Esophagus muscularis mucosa (tissue), 4 donors: ENCODE results near the gene MAN1A2. TPM values are rescaled to one million over a fixed set of nuclear protein-coding genes. Genes with fewer than 3 reads are reported as not detected.
"Not testable (repeated sequence)": the region's sequence is repeated elsewhere in the genome, so short reads cannot be mapped to it uniquely, and the experiment has no call there.

Experiments
- DNase-seq: peaks from one replicate; pipeline ENCODE4 v3.0.0-alpha.2; 2017; ENCODE audit errors: extremely low spot score
- H3K27ac ChIP-seq, 4 donors: fragments of 200-600 bp; sonication (generic); replicated peaks in 1 of 4; 1 replicate in 3 of 4; 2 replicates in 1 of 4; pipeline ENCODE4 v1.5.1; 2016 to 2019; ENCODE audit warnings: mild to moderate bottlenecking in 1 of 4
- H3K27me3 ChIP-seq, 4 donors: fragments of 200-600 bp; sonication (generic); one replicate each; pipeline versions ENCODE4 v1.5.1 to v1.6.0; 2016 to 2019
- H3K36me3 ChIP-seq, 4 donors: fragments of 200-600 bp; sonication (generic); one replicate each; pipeline ENCODE4 v1.5.1; 2016 to 2019
- H3K4me1 ChIP-seq, 4 donors: fragments of 200-600 bp; sonication (generic); one replicate each; pipeline ENCODE4 v1.5.1; 2016 to 2019
- H3K4me3 ChIP-seq, 4 donors: fragments of 200-600 bp; sonication (generic); 1 replicate in 2 of 4; 2 replicates in 2 of 4; pipeline ENCODE4 v1.5.1; 2016 to 2019; ENCODE audit warnings: mild to moderate bottlenecking in 4 of 4, moderate library complexity in 1 of 4
- H3K9me3 ChIP-seq, 4 donors: fragments of 200-600 bp; sonication (generic); 1 replicate in 3 of 4; 2 replicates in 1 of 4; pipeline ENCODE4 v1.5.1; 2016 to 2019
- CTCF ChIP-seq, 3 experiments: fragments of 200-600 bp in 2 of 3; fragments of 450-650 bp in 1 of 3; sonication (generic) in 2 of 3; IDR thresholded peaks; one replicate each; pipeline ENCODE4 v1.5.1; 2017 to 2019; ENCODE audit warnings: antibody characterized with exemption in 3 of 3, mild to moderate bottlenecking in 2 of 3, moderate library complexity in 1 of 3
- EP300 ChIP-seq: sonication (generic); formaldehyde crosslinking; IDR thresholded peaks from one replicate; pipeline ENCODE4 v1.6.1; 2017; ENCODE audit warnings: antibody characterized with exemption
- POLR2A ChIP-seq: fragments of 450-650 bp; IDR thresholded peaks from one replicate; pipeline ENCODE4 v1.6.1; 2017; ENCODE audit warnings: antibody characterized with exemption, moderate library complexity, mild to moderate bottlenecking, low read depth
- POLR2AphosphoS5 ChIP-seq, 2 donors: sonication (generic); formaldehyde crosslinking; IDR thresholded peaks; one replicate each; pipeline ENCODE4 v1.6.1; 2017; ENCODE audit warnings: antibody characterized with exemption in 2 of 2
- WGBS: methylation state at CpG from one replicate; pipeline ENCODE4 v1.1.5; 2018; 5-methylcytosine and 5-hydroxymethylcytosine counted together
- intact Hi-C: fragments of 100-400 bp; cut with DNase I; formaldehyde crosslinking; loops from one replicate; pipeline ENCODE4 v1.15.1; 2023
- total RNA-seq, 4 donors: library from RNA; depleted of rRNA; stranded (reverse); fragments of >200 nt; gene quantifications; one replicate each; pipeline versions ENCODE4 v1.1.0 to v1.2.1, GENCODE V29; 2016

Gene MAN1A2
- total RNA-seq, 4 donors from 2014 or later, result 45.4 to 51.7 (median 48.3) TPM

- intact Hi-C loops, result no loop called here
- Histone ChIP-seq H3K9me3 (no peaks in the 10 kb centered on the region), H3K4me3 (no peak overlapping the region), H3K27me3 (no peaks in the 10 kb centered on the region), H3K36me3 (peaks cover 0 to 22% (median 5%) of the 10 kb centered on the region in 4 donors), H3K4me1 (no peaks in the 10 kb centered on the region), H3K27ac (no peak overlapping the region)
- no peak for DNase-seq
- WGBS, result 87% methylated on average over 2 of the region's 2 CpGs
- no peak for TF ChIP-seq POLR2AphosphoS5 (IDR thresholded peaks at IDR 0.05)
- no peak for TF ChIP-seq POLR2A
- no peak for TF ChIP-seq EP300
Observed at GRCh38 chr1:117447661-117448060, 80.4 kb downstream of the MAN1A2 start.

- 100% methylated on average over 3 of the region's 3 CpGs for WGBS
- intact Hi-C loops, result no loop called here
- Histone ChIP-seq H3K4me3 (no peak overlapping the region), H3K27me3 (no peaks in the 10 kb centered on the region), H3K27ac (no peak overlapping the region), H3K4me1 (no peaks in the 10 kb centered on the region), H3K9me3 (no peaks in the 10 kb centered on the region), H3K36me3 (peaks cover 0 to 23% (median 6%) of the 10 kb centered on the region in 4 donors)
- TF ChIP-seq POLR2A, result no peak
- no peak for TF ChIP-seq CTCF (IDR thresholded peaks at IDR 0.05)
- no peak for TF ChIP-seq POLR2AphosphoS5 (IDR thresholded peaks at IDR 0.05)
- TF ChIP-seq EP300, result no peak
- no peak for DNase-seq
Observed at GRCh38 chr1:117452216-117452615, 85.0 kb downstream of the MAN1A2 start.

- no peaks in the 10 kb centered on the region for H3K27me3 ChIP-seq
- no peaks in the 10 kb centered on the region for H3K4me1 ChIP-seq
- WGBS, result 75% methylated on average over 2 of the region's 2 CpGs
- TF ChIP-seq CTCF (IDR thresholded peaks at IDR 0.05) (no peak), EP300 (no peak), POLR2AphosphoS5 (IDR thresholded peaks at IDR 0.05) (no peak), POLR2A (no peak)
- peaks cover 0 to 23% (median 6%) of the 10 kb centered on the region in 4 donors for H3K36me3 ChIP-seq
- no peak for DNase-seq
- H3K4me3 ChIP-seq, result no peak overlapping the region
- no peaks in the 10 kb centered on the region for H3K9me3 ChIP-seq
- intact Hi-C loops, result no loop called here
- no peak overlapping the region for H3K27ac ChIP-seq
Observed at GRCh38 chr1:117453958-117454357, 86.7 kb downstream of the MAN1A2 start.

- H3K27ac ChIP-seq, H3K4me3 ChIP-seq, DNase-seq, H3K36me3 ChIP-seq, H3K27me3 ChIP-seq, H3K9me3 ChIP-seq, intact Hi-C loops, H3K4me1 ChIP-seq: not testable (repeated sequence)
- WGBS, result 100% methylated on average over 8 of the region's 8 CpGs
Observed at GRCh38 chr1:117458410-117458809, 91.2 kb downstream of the MAN1A2 start.

GRCh38 chr1:117466761-117467160, 99.5 kb downstream of the MAN1A2 start:
- TF ChIP-seq EP300 (no peak), CTCF (IDR thresholded peaks at IDR 0.05) (no peak), POLR2AphosphoS5 (IDR thresholded peaks at IDR 0.05) (no peak), POLR2A (no peak)
- intact Hi-C loops, result no loop called here
- no peak overlapping the region for H3K27ac ChIP-seq
- DNase-seq, result no peak
- H3K4me1 ChIP-seq, result no peaks in the 10 kb centered on the region
- H3K9me3 ChIP-seq, result no peaks in the 10 kb centered on the region
- H3K27me3 ChIP-seq, result no peaks in the 10 kb centered on the region
- peaks cover 0 to 23% (median 8%) of the 10 kb centered on the region in 4 donors for H3K36me3 ChIP-seq
- H3K4me3 ChIP-seq, result no peak overlapping the region

- no peaks in the 10 kb centered on the region for H3K4me1 ChIP-seq
- no peak overlapping the region for H3K27ac ChIP-seq
- TF ChIP-seq CTCF (IDR thresholded peaks at IDR 0.05) (no peak), POLR2A (no peak), EP300 (no peak), POLR2AphosphoS5 (IDR thresholded peaks at IDR 0.05) (no peak)
- 85% methylated on average over 1 of the region's 1 CpG for WGBS
- H3K9me3 ChIP-seq, result no peaks in the 10 kb centered on the region
- H3K36me3 ChIP-seq, result peaks cover 0 to 23% (median 8%) of the 10 kb centered on the region in 4 donors
- DNase-seq, result no peak
- no peaks in the 10 kb centered on the region for H3K27me3 ChIP-seq
- no peak overlapping the region for H3K4me3 ChIP-seq
- intact Hi-C loops, result no loop called here
Observed at GRCh38 chr1:117467336-117467735, 100.1 kb downstream of the MAN1A2 start.
